ENCODE measurements around the gene PHLPP1. TPM values are rescaled to one million over a fixed set of nuclear protein-coding genes. Genes with fewer than 3 reads are reported as not detected.

The PHLPP1 gene
- total and polyA plus RNA-seq, 2 of the 4 experiments (the other 2 are of a cell fraction) = 3.3 to 3.6 TPM

- Histone ChIP-seq H3K23ac (ENCODE audit: low read depth, low read length) (no peak overlapping the region), H3K9ac (ENCODE audit: low read depth, low read length) (no peak overlapping the region), H3K4me1 (ENCODE audit: control insufficient read depth, insufficient read depth, low read length) (peaks cover 7% of the 10 kb centered on the region), H2AK5ac (ENCODE audit: low read depth, low read length) (no peak overlapping the region), H3K27me3 (ENCODE audit: control insufficient read depth, insufficient read depth, low read length) (no peaks in the 10 kb centered on the region), H3K27ac (ENCODE audit: insufficient read depth, low read length) (no peak overlapping the region), H3K9me1 (ENCODE audit: insufficient read depth, low read length) (peaks cover 3% of the 10 kb centered on the region; the same call in 1 of the 2 replicates), H3K4me2 (ENCODE audit: low read depth, low read length) (no peak overlapping the region), H2BK120ac (ENCODE audit: low read depth, low read length) (no peak overlapping the region), H4K5ac (ENCODE audit: low read depth, low read length) (no peak overlapping the region), H3K18ac (ENCODE audit: low read depth, low read length) (no peak overlapping the region), H3K79me1 (ENCODE audit: low read depth in 1 of 2, low read length in 2 of 2) (peaks cover 12 to 35% of the 10 kb centered on the region in 2 experiments; a peak in 3 of 4 replicates), H2BK5ac (ENCODE audit: low read depth, low read length, poor library complexity, severe bottlenecking) (no peak overlapping the region), H2BK15ac (ENCODE audit: low read depth, low read length) (no peak overlapping the region), H4K91ac (ENCODE audit: insufficient read depth, low read depth, low read length) (no peak overlapping the region), H2BK20ac (ENCODE audit: low read depth, low read length) (no peak overlapping the region), H2AFZ (replicated peaks; ENCODE audit: low read length, poor library complexity) (no peak overlapping the region), H2AK9ac (replicated peaks; ENCODE audit: low read depth, low read length, poor library complexity) (no peak overlapping the region), H3K56ac (ENCODE audit: extremely low read depth, insufficient read depth, low read length) (no peak overlapping the region), H3K14ac (replicated peaks; ENCODE audit: low read depth, low read length) (no peak overlapping the region), H4K8ac (ENCODE audit: low read depth in 2 of 2, low read length in 2 of 2) (no peak overlapping the region), H3K4me3 (ENCODE audit: insufficient read depth, low read depth, low read length) (no peak overlapping the region), H4K20me1 (ENCODE audit: insufficient read depth, low read length) (no peaks in the 10 kb centered on the region), H3K4ac (ENCODE audit: low read depth, low read length) (no peak overlapping the region), H3K36me3 (ENCODE audit: control insufficient read depth, insufficient read depth, low read length) (no peaks in the 10 kb centered on the region), H3K9me3 (ENCODE audit: control insufficient read depth, insufficient read depth, low read length) (peaks cover 2% of the 10 kb centered on the region; the same call in 1 of the 2 replicates)
- DNase-seq (no peak), ATAC-seq (ENCODE audit: low read depth) (no peak)
- no TSS peak for BruUV-seq (replicated peaks)
- ChIA-PET CTCF (no interaction called here), POLR2A (ENCODE audit: unreplicated experiment) (no interaction called here)
- in situ Hi-C loops (cut with MboI; ENCODE audit: low sequenced_read_pairs) = no loop called here
- TF ChIP-seq CHD1 (IDR thresholded peaks at IDR 0.05; ENCODE audit: low read depth, low read length) (no peak), SMC3 (IDR thresholded peaks at IDR 0.05; ENCODE audit: low read depth, low read length) (no peak), RAD21 (IDR thresholded peaks at IDR 0.05; ENCODE audit: low read length) (no peak), FOS (IDR thresholded peaks at IDR 0.05; ENCODE audit: low read depth, low read length) (no peak), USF2 (IDR thresholded peaks at IDR 0.05; ENCODE audit: low read depth, low read length) (no peak), CEBPB (IDR thresholded peaks at IDR 0.05; ENCODE audit: low read depth, low read length) (no peak), POLR2A (IDR thresholded peaks at IDR 0.05; ENCODE audit: low read depth, low read length) (no peak), NFE2L2 (IDR thresholded peaks at IDR 0.05; ENCODE audit: low read depth, low read length) (no peak), RFX5 (IDR thresholded peaks at IDR 0.05; ENCODE audit: low read depth, low read length) (no peak), MAFK (IDR thresholded peaks at IDR 0.05; ENCODE audit: low read depth, low read length) (no peak), RCOR1 (IDR thresholded peaks at IDR 0.05; ENCODE audit: insufficient replicate concordance, low read length) (no peak)
- intact Hi-C loops (cut with micrococcal nuclease) = no loop called here
- dilution Hi-C loops (cut with HindIII; ENCODE audit: low sequenced_read_pairs, unreplicated experiment) = no loop called here
Measured at GRCh38 chr18:62754026-62754425, 38.7 kb downstream of the PHLPP1 start.

Measured in IMR-90 (cell line).